ENCODE data around the gene MOB1A. TPM values are rescaled to one million over a fixed set of nuclear protein-coding genes. Genes with fewer than 3 reads are reported as not detected.

Gene MOB1A
- total and polyA plus RNA-seq, 10 of the 15 experiments (the other 5 are each of a cell fraction or from before 2014, with no cell fraction given) = 41.2 to 232 (median 172) TPM

- no peak overlapping the region for H3K9ac ChIP-seq (ENCODE audit: control insufficient read depth, insufficient read depth, low read length)
- H2AFZ ChIP-seq (ENCODE audit: control insufficient read depth, low read depth, low read length) = no peak overlapping the region
- intact Hi-C loops (cut with micrococcal nuclease; ENCODE audit: unreplicated experiment) = loop anchor here (5.0 to 10.0 kb wide), 4 partner anchors 186 to 464 kb away; no protein-coding TSS in a partner anchor
- POLR2A ChIA-PET = interaction anchor here (0.7 to 2.5 kb wide), 5 partner anchors 26 to 325 kb away, joined by 3 to 10 read pairs (median 3); partner anchors contain the start of gene STAMBP
- H3K27ac ChIP-seq (ENCODE audit: control insufficient read depth, insufficient read depth) = no peak overlapping the region
- TF ChIP-seq STAT1 (conservative IDR thresholded peaks at IDR 0.05) (no peak), LARP7 (IDR thresholded peaks at IDR 0.05) (no peak)
- H3K4me1 ChIP-seq (ENCODE audit: control insufficient read depth, insufficient read depth, low read length) = peaks cover 7% of the 10 kb centered on the region
- ATAC-seq (no peak), DNase-seq (ENCODE audit: low read depth, low spot score) (no peak), FAIRE-seq (no peak)
- SMC1A ChIA-PET (ENCODE audit: uncharacterized antibody, unreplicated experiment) = interaction anchor here (1.0 to 5.8 kb wide), 11 partner anchors 18 to 325 kb away, joined by 3 to 50 read pairs (median 5); partner anchors contain the start of gene MOB1A
- H3K4me3 ChIP-seq = no peak overlapping the region
- CTCF ChIA-PET = interaction anchor here (0.6 to 11.3 kb wide), 12 partner anchors 10 to 333 kb away, joined by 3 to 191 read pairs (median 12); partner anchors contain the start of genes MTHFD2 and STAMBP
- H3K4me2 ChIP-seq (ENCODE audit: control insufficient read depth, insufficient read depth) = no peak overlapping the region
- in situ Hi-C loops (cut with MboI) = no loop called here
- H3K9me3 ChIP-seq (replicated peaks; ENCODE audit: control insufficient read depth, insufficient read depth, low read length) = no peaks in the 10 kb centered on the region
- peaks cover 3 to 17% of the 10 kb centered on the region in 2 experiments; a peak in 3 of 4 replicates for H3K36me3 ChIP-seq (ENCODE audit: control insufficient read depth in 2 of 2, insufficient read depth in 2 of 2, low read length in 1 of 2)
- BruUV-seq (replicated peaks) = no TSS peak
- H3K27me3 ChIP-seq (replicated peaks in 1 of 2; ENCODE audit: control insufficient read depth in 2 of 2, insufficient read depth in 2 of 2, low read length in 1 of 2) = no peaks in the 10 kb centered on the region
- RAD21 ChIA-PET (ENCODE audit: unreplicated experiment) = interaction anchor here (0.6 to 6.6 kb wide), 7 partner anchors 29 to 322 kb away, joined by 3 to 51 read pairs (median 17); partner anchors contain the start of genes MOB1A, MTHFD2 and STAMBP
- 38% methylated on average over 5 of the region's 5 CpGs for WGBS (ENCODE audit: insufficient coverage, insufficient replicate concordance, low lambda C conversion rate, missing lambda C conversion rate)
- no peaks in the 10 kb centered on the region for H4K20me1 ChIP-seq (ENCODE audit: control insufficient read depth, insufficient read depth)
- peaks cover 14% of the 10 kb centered on the region for H3K79me2 ChIP-seq (ENCODE audit: control insufficient read depth, insufficient read depth, low read length)
These were observed 29.5 kb downstream of the MOB1A start for GRCh38 chr2:74149247-74149525.

GRCh38 chr2:74148457-74149246, 30.0 kb downstream of the MOB1A start:
- TF ChIP-seq MXI1 (IDR thresholded peaks at IDR 0.05; ENCODE audit: low read depth, low read length) (no peak), POLR2AphosphoS2 (IDR thresholded peaks at IDR 0.05; ENCODE audit: low read depth, low read length) (peak; percentile 38; the same call in 1 of the 2 replicates), NBN (IDR thresholded peaks at IDR 0.05) (0 out of 2 replicates have a peak, but pooled peaks have one; percentile 15), SREBF2 (IDR thresholded peaks at IDR 0.05; ENCODE audit: low read length) (no peak), NFXL1 (IDR thresholded peaks at IDR 0.05; ENCODE audit: borderline replicate concordance) (no peak), POLR2A (IDR thresholded peaks at IDR 0.05; ENCODE audit: low read depth, low read length) (peak; percentile 35; the same call in 1 of the 2 replicates)
- intact Hi-C loops (cut with micrococcal nuclease; ENCODE audit: unreplicated experiment) = loop anchor here (5.0 to 10.0 kb wide), 4 partner anchors 186 to 464 kb away; no protein-coding TSS in a partner anchor
- DNase-seq (ENCODE audit: low read depth, low spot score) (no peak), FAIRE-seq (no peak), ATAC-seq (no peak)
- CTCF ChIA-PET = interaction anchor here (0.6 to 11.3 kb wide), 19 partner anchors 15 to 558 kb away, joined by 3 to 191 read pairs (median 6); partner anchors contain the start of genes MOB1A, MTHFD2 and STAMBP
- Histone ChIP-seq H3K4me2 (ENCODE audit: control insufficient read depth, insufficient read depth) (peak overlapping the region; percentile 97), H3K4me1 (ENCODE audit: control insufficient read depth, insufficient read depth, low read length) (peaks cover 7% of the 10 kb centered on the region), H3K4me3 (peak overlapping the region; percentile 69), H4K20me1 (ENCODE audit: control insufficient read depth, insufficient read depth) (no peaks in the 10 kb centered on the region), H3K79me2 (ENCODE audit: control insufficient read depth, insufficient read depth, low read length) (peaks cover 14% of the 10 kb centered on the region), H3K9me3 (replicated peaks; ENCODE audit: control insufficient read depth, insufficient read depth, low read length) (no peaks in the 10 kb centered on the region), H3K36me3 (ENCODE audit: control insufficient read depth in 2 of 2, insufficient read depth in 2 of 2, low read length in 1 of 2) (peaks cover 3 to 16% of the 10 kb centered on the region in 2 experiments; a peak in 3 of 4 replicates), H3K9ac (ENCODE audit: control insufficient read depth, insufficient read depth, low read length) (peak overlapping the region; percentile 62), H2AFZ (ENCODE audit: control insufficient read depth, low read depth, low read length) (peak overlapping the region; percentile 97), H3K27ac (ENCODE audit: control insufficient read depth, insufficient read depth) (peak overlapping the region; percentile 59), H3K27me3 (replicated peaks in 1 of 2; ENCODE audit: control insufficient read depth in 2 of 2, insufficient read depth in 2 of 2, low read length in 1 of 2) (no peaks in the 10 kb centered on the region)
- POLR2A ChIA-PET = interaction anchor here (0.8 to 2.5 kb wide), 8 partner anchors 21 to 327 kb away, joined by 3 to 10 read pairs (median 4); partner anchors contain the start of gene STAMBP
- SMC1A ChIA-PET (ENCODE audit: uncharacterized antibody, unreplicated experiment) = interaction anchor here (0.6 to 5.8 kb wide), 17 partner anchors 18 to 328 kb away, joined by 3 to 50 read pairs (median 4); partner anchors contain the start of genes MOB1A and STAMBP
- in situ Hi-C loops (cut with MboI) = no loop called here
- RAD21 ChIA-PET (ENCODE audit: unreplicated experiment) = interaction anchor here (0.8 to 6.6 kb wide), 8 partner anchors 28 to 325 kb away, joined by 3 to 51 read pairs (median 10); partner anchors contain the start of genes MTHFD2 and STAMBP
- 58% methylated on average over 16 of the region's 16 CpGs for WGBS (ENCODE audit: insufficient coverage, insufficient replicate concordance, low lambda C conversion rate, missing lambda C conversion rate)
- BruUV-seq (replicated peaks) = TSS peak; percentile 77

All from GM12878 (cell line).